OCI-LY1 (cell line): ENCODE measurements around the gene UVSSA.

Experiments
- CTCF ChIP-seq: fragments of 200-600 bp; sonication (generic), shearing (Covaris generic); IDR thresholded peaks from 2 replicates; pipeline ENCODE4 v1.5.1; 2017; ENCODE audit warnings: mild to moderate bottlenecking, antibody characterized with exemption, low read length, moderate library complexity, mixed read lengths
- EZH2 ChIP-seq: fragments of 200-600 bp; sonication (generic), shearing (Covaris generic); IDR thresholded peaks from 2 replicates; pipeline ENCODE4 v1.8.0; 2017; ENCODE audit warnings: borderline replicate concordance, mixed run types, mild to moderate bottlenecking, antibody characterized with exemption, low read length, moderate library complexity, mixed read lengths

DNA sequence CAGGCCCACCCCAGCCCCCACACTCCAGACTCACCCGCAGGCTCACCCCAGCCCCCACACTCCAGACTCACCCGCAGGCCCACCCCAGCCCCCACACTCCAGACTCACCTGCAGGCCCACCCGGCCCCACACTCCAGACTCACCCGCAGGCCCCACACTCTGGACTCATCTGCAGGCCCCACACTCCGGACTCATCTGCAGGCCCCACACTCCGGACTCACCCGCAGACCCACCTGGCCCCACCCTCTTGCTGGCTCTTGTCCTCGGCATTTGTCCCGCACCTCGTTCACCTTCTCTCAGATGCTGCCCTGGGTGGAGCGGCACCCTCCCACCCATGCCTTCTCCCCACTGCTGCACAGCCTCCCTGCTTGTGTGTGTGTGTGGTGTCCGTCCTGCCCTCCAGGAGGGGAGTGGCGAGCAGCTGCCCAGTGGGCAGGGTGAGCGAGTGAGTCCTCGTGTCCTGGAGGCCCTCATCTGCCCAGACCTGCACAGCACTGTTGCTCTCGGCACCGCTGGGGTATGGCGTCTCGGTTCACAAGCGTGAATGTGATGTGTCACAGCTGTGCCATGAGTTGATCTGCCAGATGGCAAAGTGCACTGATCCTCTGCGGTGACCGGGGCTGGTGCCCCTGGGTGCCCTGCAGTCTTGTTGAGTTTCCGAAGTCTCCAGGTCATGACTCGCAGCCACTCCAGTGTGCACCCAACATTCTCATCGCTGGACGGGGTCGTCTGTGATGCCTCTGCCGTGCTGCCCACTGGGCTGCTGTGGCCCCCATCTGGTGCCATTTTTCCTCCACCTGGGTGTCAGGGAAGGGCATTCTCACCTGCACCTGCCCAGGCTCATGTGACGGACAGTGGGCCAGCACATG lies 29.6 kb upstream of the UVSSA start:
- no peak for TF ChIP-seq EZH2
- TF ChIP-seq CTCF, result no peak
